HEK293 (cell line): ENCODE measurements around the gene TRMU.

Source experiments
- FEZF1 ChIP-seq: fragments of 450-650 bp; formaldehyde crosslinking; IDR thresholded peaks from 2 replicates; pipeline ENCODE4 v1.5.1; 2016; ENCODE audit warnings: missing biosample characterization, missing genetic modification characterization
- KLF10 ChIP-seq: fragments of 450-650 bp; IDR thresholded peaks from 2 replicates; pipeline ENCODE4 v1.5.1; 2018; ENCODE audit warnings: missing biosample characterization, mild to moderate bottlenecking, missing genetic modification characterization
- KLF16 ChIP-seq: fragments of 450-650 bp; formaldehyde crosslinking; IDR thresholded peaks from 2 replicates; pipeline ENCODE4 v1.5.1; 2017; ENCODE audit warnings: missing biosample characterization, missing genetic modification characterization
- KLF9 ChIP-seq: fragments of 450-650 bp; formaldehyde crosslinking; IDR thresholded peaks from 2 replicates; pipeline ENCODE4 v1.5.1; 2016; ENCODE audit warnings: missing biosample characterization, missing genetic modification characterization, low read depth
- OVOL3 ChIP-seq: fragments of 450-650 bp; formaldehyde crosslinking; IDR thresholded peaks from 2 replicates; pipeline ENCODE4 v1.5.1; 2016; ENCODE audit warnings: missing biosample characterization, missing genetic modification characterization
- PRDM6 ChIP-seq: fragments of 450-650 bp; formaldehyde crosslinking; IDR thresholded peaks from 2 replicates; pipeline ENCODE4 v1.5.1; 2017; ENCODE audit warnings: missing biosample characterization, missing genetic modification characterization
- TRIM28 ChIP-seq: IDR thresholded peaks from 2 replicates; pipeline ENCODE4 v1.6.1; 2011; ENCODE audit warnings: low read length, control low read depth, borderline replicate concordance
- YY1 ChIP-seq: fragments of 450-650 bp; formaldehyde crosslinking; IDR thresholded peaks from 2 replicates; pipeline ENCODE4 v1.5.1; 2018; ENCODE audit warnings: missing biosample characterization, missing genetic modification characterization
- ZFP3 ChIP-seq: fragments of 450-650 bp; formaldehyde crosslinking; IDR thresholded peaks from 2 replicates; pipeline ENCODE4 v1.5.1; 2016; ENCODE audit warnings: low read depth, missing biosample characterization, missing genetic modification characterization
- ZNF214 ChIP-seq: fragments of 450-650 bp; formaldehyde crosslinking; IDR thresholded peaks from 2 replicates; pipeline ENCODE4 v1.5.1; 2017; ENCODE audit warnings: missing biosample characterization, mild to moderate bottlenecking, missing genetic modification characterization, borderline replicate concordance
- ZNF248 ChIP-seq: fragments of 450-650 bp; formaldehyde crosslinking; IDR thresholded peaks from 2 replicates; pipeline ENCODE4 v1.5.1; 2017; ENCODE audit warnings: missing biosample characterization, missing genetic modification characterization
- ZNF354C ChIP-seq: fragments of 450-650 bp; formaldehyde crosslinking; IDR thresholded peaks from 2 replicates; pipeline ENCODE4 v1.5.1; 2016; ENCODE audit warnings: missing biosample characterization, missing genetic modification characterization, low read depth, borderline replicate concordance
- ZNF394 ChIP-seq: fragments of 450-650 bp; formaldehyde crosslinking; IDR thresholded peaks from 2 replicates; pipeline ENCODE4 v1.5.1; 2016; ENCODE audit warnings: missing biosample characterization, missing genetic modification characterization, mild to moderate bottlenecking, moderate library complexity, borderline replicate concordance
- ZNF404 ChIP-seq: fragments of 450-650 bp; formaldehyde crosslinking; IDR thresholded peaks from 2 replicates; pipeline ENCODE4 v1.5.1; 2017; ENCODE audit warnings: missing biosample characterization, missing genetic modification characterization
- ZNF629 ChIP-seq: fragments of 450-650 bp; formaldehyde crosslinking; IDR thresholded peaks from 2 replicates; pipeline ENCODE4 v1.5.1; 2017; ENCODE audit warnings: missing biosample characterization, missing genetic modification characterization
- ZNF654 ChIP-seq: fragments of 450-650 bp; formaldehyde crosslinking; IDR thresholded peaks from 2 replicates; pipeline ENCODE4 v1.5.1; 2016; ENCODE audit warnings: low read depth, missing biosample characterization, missing genetic modification characterization
- ZNF747 ChIP-seq: fragments of 450-650 bp; formaldehyde crosslinking; IDR thresholded peaks from 2 replicates; pipeline ENCODE4 v1.5.1; 2016; ENCODE audit warnings: missing biosample characterization, missing genetic modification characterization
- ZNF768 ChIP-seq: fragments of 450-650 bp; formaldehyde crosslinking; IDR thresholded peaks from 2 replicates; pipeline ENCODE4 v1.5.1; 2018; ENCODE audit warnings: missing biosample characterization, mild to moderate bottlenecking, missing genetic modification characterization
- ZNF837 ChIP-seq: fragments of 450-650 bp; formaldehyde crosslinking; IDR thresholded peaks from 2 replicates; pipeline ENCODE4 v1.5.1; 2016; ENCODE audit warnings: missing biosample characterization, missing genetic modification characterization
- TF ChIP-seq, protein P1 (sequence below): fragments of 450-650 bp; formaldehyde crosslinking; IDR thresholded peaks from 2 replicates; pipeline ENCODE4 v1.5.1; 2016; ENCODE audit warnings: missing biosample characterization, missing genetic modification characterization, borderline replicate concordance
- TF ChIP-seq, protein P2 (sequence below): fragments of 450-650 bp; formaldehyde crosslinking; IDR thresholded peaks from 2 replicates; pipeline ENCODE4 v1.5.1; 2017; ENCODE audit warnings: missing biosample characterization, missing genetic modification characterization
- TF ChIP-seq, protein P3 (sequence below): fragments of 450-650 bp; formaldehyde crosslinking; IDR thresholded peaks from 2 replicates; pipeline ENCODE4 v1.5.1; 2016; ENCODE audit warnings: missing biosample characterization, missing genetic modification characterization, borderline replicate concordance
- TF ChIP-seq, protein P4 (sequence below): fragments of 450-650 bp; formaldehyde crosslinking; IDR thresholded peaks from 2 replicates; pipeline ENCODE4 v1.5.1; 2016; ENCODE audit warnings: missing biosample characterization, missing genetic modification characterization
- TF ChIP-seq, protein P5 (sequence below): fragments of 450-650 bp; IDR thresholded peaks from 2 replicates; pipeline ENCODE4 v1.5.1; 2018; ENCODE audit warnings: missing biosample characterization, mild to moderate bottlenecking, missing genetic modification characterization

TRMU gene

GRCh38 chr22:46335201-46336118, at the start of gene TRMU (continued):
- TF ChIP-seq PRDM6 (tag by site-specific recombination): no peak
- no peak for TF ChIP-seq ZNF404 (tag by site-specific recombination)
- peak; percentile 61 for TF ChIP-seq ZNF394
- TF ChIP-seq, protein P1, sequence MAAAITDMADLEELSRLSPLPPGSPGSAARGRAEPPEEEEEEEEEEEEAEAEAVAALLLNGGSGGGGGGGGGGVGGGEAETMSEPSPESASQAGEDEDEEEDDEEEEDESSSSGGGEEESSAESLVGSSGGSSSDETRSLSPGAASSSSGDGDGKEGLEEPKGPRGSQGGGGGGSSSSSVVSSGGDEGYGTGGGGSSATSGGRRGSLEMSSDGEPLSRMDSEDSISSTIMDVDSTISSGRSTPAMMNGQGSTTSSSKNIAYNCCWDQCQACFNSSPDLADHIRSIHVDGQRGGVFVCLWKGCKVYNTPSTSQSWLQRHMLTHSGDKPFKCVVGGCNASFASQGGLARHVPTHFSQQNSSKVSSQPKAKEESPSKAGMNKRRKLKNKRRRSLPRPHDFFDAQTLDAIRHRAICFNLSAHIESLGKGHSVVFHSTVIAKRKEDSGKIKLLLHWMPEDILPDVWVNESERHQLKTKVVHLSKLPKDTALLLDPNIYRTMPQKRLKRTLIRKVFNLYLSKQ (tag by site-specific recombination): no peak
- TF ChIP-seq OVOL3 (tag by site-specific recombination): peak; percentile 70; the same call in 1 of the 2 replicates
- TF ChIP-seq FEZF1 (tag by site-specific recombination): 0 out of 2 replicates have a peak, but pooled peaks have one; percentile 18
- TF ChIP-seq ZNF214 (tag by site-specific recombination): no peak
- 0 out of 2 replicates have a peak, but pooled peaks have one; percentile 17 for TF ChIP-seq ZNF837 (tag by site-specific recombination)
- no peak for TF ChIP-seq ZNF248 (tag by site-specific recombination)
- no peak for TF ChIP-seq ZNF747 (tag by site-specific recombination)
- peak; percentile 62 for TF ChIP-seq YY1 (tag by site-specific recombination)
- TF ChIP-seq KLF16 (tag by site-specific recombination): peak; percentile 92
- peak; percentile 47; the same call in 1 of the 2 replicates for TF ChIP-seq KLF10
- no peak for TF ChIP-seq ZNF354C
- TF ChIP-seq ZNF629 (tag by site-specific recombination): peak; percentile 65
- TF ChIP-seq, protein P2, sequence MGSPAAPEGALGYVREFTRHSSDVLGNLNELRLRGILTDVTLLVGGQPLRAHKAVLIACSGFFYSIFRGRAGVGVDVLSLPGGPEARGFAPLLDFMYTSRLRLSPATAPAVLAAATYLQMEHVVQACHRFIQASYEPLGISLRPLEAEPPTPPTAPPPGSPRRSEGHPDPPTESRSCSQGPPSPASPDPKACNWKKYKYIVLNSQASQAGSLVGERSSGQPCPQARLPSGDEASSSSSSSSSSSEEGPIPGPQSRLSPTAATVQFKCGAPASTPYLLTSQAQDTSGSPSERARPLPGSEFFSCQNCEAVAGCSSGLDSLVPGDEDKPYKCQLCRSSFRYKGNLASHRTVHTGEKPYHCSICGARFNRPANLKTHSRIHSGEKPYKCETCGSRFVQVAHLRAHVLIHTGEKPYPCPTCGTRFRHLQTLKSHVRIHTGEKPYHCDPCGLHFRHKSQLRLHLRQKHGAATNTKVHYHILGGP (tag by site-specific recombination): no peak
- TF ChIP-seq ZFP3 (tag by site-specific recombination): no peak
- TF ChIP-seq, protein P3, sequence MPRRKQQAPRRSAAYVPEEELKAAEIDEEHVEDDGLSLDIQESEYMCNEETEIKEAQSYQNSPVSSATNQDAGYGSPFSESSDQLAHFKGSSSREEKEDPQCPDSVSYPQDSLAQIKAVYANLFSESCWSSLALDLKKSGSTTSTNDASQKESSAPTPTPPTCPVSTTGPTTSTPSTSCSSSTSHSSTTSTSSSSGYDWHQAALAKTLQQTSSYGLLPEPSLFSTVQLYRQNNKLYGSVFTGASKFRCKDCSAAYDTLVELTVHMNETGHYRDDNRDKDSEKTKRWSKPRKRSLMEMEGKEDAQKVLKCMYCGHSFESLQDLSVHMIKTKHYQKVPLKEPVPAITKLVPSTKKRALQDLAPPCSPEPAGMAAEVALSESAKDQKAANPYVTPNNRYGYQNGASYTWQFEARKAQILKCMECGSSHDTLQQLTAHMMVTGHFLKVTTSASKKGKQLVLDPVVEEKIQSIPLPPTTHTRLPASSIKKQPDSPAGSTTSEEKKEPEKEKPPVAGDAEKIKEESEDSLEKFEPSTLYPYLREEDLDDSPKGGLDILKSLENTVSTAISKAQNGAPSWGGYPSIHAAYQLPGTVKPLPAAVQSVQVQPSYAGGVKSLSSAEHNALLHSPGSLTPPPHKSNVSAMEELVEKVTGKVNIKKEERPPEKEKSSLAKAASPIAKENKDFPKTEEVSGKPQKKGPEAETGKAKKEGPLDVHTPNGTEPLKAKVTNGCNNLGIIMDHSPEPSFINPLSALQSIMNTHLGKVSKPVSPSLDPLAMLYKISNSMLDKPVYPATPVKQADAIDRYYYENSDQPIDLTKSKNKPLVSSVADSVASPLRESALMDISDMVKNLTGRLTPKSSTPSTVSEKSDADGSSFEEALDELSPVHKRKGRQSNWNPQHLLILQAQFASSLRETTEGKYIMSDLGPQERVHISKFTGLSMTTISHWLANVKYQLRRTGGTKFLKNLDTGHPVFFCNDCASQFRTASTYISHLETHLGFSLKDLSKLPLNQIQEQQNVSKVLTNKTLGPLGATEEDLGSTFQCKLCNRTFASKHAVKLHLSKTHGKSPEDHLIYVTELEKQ (tag by site-specific recombination): no peak
- TF ChIP-seq ZNF768 (tag by site-specific recombination): no peak
- TF ChIP-seq, protein P4, sequence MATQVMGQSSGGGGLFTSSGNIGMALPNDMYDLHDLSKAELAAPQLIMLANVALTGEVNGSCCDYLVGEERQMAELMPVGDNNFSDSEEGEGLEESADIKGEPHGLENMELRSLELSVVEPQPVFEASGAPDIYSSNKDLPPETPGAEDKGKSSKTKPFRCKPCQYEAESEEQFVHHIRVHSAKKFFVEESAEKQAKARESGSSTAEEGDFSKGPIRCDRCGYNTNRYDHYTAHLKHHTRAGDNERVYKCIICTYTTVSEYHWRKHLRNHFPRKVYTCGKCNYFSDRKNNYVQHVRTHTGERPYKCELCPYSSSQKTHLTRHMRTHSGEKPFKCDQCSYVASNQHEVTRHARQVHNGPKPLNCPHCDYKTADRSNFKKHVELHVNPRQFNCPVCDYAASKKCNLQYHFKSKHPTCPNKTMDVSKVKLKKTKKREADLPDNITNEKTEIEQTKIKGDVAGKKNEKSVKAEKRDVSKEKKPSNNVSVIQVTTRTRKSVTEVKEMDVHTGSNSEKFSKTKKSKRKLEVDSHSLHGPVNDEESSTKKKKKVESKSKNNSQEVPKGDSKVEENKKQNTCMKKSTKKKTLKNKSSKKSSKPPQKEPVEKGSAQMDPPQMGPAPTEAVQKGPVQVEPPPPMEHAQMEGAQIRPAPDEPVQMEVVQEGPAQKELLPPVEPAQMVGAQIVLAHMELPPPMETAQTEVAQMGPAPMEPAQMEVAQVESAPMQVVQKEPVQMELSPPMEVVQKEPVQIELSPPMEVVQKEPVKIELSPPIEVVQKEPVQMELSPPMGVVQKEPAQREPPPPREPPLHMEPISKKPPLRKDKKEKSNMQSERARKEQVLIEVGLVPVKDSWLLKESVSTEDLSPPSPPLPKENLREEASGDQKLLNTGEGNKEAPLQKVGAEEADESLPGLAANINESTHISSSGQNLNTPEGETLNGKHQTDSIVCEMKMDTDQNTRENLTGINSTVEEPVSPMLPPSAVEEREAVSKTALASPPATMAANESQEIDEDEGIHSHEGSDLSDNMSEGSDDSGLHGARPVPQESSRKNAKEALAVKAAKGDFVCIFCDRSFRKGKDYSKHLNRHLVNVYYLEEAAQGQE: peak; percentile 85
- TF ChIP-seq KLF9: peak; percentile 61
- no peak for TF ChIP-seq ZNF654 (tag by site-specific recombination)
- TF ChIP-seq TRIM28: no peak
- TF ChIP-seq, protein P5, sequence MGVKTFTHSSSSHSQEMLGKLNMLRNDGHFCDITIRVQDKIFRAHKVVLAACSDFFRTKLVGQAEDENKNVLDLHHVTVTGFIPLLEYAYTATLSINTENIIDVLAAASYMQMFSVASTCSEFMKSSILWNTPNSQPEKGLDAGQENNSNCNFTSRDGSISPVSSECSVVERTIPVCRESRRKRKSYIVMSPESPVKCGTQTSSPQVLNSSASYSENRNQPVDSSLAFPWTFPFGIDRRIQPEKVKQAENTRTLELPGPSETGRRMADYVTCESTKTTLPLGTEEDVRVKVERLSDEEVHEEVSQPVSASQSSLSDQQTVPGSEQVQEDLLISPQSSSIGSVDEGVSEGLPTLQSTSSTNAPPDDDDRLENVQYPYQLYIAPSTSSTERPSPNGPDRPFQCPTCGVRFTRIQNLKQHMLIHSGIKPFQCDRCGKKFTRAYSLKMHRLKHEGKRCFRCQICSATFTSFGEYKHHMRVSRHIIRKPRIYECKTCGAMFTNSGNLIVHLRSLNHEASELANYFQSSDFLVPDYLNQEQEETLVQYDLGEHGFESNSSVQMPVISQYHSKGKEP (tag by site-specific recombination): peak; percentile 45; the same call in 1 of the 2 replicates
